GM21723 (cell line): Measurements from ENCODE around the gene ZCCHC17.
"Not testable (repeated sequence)": the region's sequence is repeated elsewhere in the genome, so short reads cannot be mapped to it uniquely, and the experiment has no call there.

Source experiments
- ATAC-seq: cut with Tn5 transposase; IDR thresholded peaks from one replicate; pipeline ENCODE4 v1.9.1; 2021; ENCODE audit warnings: mild to moderate bottlenecking, moderate library complexity; ENCODE audit not compliant: unreplicated experiment

The ZCCHC17 gene

DNA sequence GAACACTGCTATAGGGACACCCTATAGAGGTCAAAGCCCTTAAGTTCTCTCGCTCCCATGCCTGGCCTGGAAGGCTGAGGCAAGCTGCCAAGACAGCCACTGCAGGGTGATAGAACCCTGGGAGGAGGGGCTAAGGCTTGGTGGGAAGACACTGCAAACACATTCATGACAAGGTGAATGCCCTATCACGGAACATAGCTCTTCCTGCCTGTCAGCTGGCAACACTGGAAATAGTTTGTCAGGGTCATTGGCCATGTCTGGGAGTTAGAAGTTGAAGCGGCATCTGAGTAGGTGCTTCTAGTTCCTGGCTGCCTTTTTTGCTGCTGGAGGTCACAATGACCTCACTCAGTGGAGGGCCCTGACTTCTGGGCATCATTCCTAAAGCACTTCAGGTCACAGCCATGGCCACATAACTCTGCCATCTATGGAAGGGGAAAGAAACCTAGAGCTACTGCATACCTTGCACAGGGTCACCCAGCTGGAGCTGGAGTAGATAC, 71.8 kb downstream of the ZCCHC17 start:
- ATAC-seq: no peak

DNA sequence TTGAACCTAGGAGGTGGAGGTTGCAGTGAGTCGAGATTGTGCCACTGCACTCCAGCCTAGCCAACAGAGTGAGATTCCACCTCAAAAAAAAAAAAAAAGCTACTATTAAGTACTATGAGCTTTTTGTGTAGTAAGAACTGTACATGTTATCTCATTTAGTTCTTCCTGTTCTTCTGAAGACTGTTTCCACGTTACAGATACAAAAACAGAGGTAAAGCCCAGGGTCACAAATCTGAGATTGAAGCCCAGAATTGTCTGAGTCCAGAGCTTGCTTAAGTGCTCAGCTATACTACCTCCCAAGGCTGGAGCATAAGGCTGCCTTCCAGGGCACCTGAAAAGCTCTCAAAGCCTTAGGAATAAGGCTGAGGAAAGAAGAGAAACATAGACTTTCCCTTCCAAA, 73.2 kb downstream of the ZCCHC17 start:
- no peak for ATAC-seq

DNA sequence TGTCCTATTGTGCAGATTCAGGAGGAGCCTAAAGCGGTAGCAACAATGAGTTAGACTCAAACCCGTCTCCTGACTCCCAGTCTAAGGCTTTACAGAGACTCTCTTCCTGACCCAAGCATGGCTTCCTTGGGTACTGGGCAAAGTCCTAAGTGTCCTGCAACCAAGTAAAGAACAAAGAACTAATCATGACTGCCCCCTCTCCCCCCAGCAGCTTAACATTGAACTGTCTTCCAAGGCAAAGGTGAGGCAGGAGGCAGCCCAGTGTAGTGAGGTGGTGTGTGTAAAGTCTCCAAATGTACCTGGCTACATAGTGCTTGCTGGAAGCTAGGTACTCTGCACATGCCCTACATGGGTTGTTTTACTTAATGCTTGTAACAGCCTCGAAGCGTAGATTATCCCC, 73.7 kb downstream of the ZCCHC17 start:
- ATAC-seq: no peak

DNA sequence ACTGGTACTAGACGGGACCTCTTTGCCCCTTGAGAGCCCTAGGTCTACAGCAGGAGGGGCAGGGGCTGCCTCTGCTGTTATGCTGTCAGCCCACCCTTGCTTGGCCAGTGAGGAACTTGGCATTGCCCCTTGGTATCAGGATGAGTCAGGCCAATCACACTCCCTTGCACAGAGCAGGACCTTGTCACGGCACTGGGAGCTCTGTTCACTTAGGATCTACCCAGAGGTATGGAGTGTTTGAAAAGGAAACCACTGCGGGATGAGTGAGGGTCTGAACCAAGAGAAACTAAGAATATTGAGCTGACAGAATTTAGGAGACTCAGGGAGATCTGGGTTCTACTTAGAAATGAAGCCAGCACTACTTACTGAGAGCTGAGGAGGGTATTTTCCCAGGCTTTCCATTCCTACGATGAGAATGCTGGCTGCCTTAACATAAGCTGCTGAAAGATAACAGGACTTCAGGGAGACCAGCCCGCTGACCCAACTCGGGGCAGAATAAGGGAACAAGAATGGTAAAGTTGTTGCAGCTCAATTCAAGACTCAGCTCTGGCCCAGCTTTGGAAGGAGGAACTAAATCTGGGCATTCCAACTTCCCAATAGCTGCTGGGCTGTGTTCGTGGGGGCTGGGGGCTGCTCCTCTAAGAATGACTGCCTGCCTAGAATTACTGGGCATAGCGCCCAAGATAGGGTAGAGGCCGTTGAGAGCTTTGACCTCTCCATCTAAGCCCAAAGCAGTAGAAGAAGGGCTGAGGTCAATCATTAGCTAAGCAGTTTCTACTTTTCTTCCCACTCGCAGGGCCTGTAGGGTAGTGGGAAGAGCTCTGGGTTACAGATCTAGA, 74.5 kb downstream of the ZCCHC17 start:
- ATAC-seq: no peak

DNA sequence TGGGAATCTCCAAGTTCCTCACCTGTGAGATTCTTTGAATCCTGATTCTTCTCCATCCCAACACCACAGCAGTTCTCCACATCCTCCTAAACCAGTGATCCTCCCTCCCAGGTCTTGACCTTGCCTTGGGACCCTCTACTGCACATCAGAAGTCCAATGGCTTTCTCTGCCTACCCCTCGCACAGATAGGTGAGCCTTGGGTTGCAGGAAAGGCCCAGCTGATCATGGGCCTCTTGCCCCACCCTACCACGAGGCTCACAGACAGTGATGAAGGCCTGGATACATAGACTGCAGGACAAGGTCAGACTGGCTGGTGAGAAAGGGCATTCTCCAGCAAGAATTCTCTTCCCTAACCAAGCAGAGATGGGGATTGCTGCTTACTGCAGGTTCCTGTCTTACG, 75.2 kb downstream of the ZCCHC17 start:
- ATAC-seq: no peak

DNA sequence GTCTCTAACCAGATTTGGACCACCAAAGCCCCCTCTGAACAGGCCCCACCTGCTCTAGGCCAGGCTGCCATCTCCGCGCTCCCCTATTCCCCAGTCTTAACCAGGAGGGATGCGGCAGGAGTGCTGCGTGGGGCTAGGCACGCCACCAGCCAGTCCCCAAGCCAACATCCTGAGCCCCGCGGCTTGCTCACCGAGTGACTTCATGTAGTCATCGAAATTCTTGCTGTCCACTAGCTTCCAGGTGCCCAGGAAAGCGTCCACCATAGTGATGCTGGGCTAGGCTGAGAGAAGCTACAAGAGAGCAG, 75.9 kb downstream of the ZCCHC17 start:
- ATAC-seq: no peak

DNA sequence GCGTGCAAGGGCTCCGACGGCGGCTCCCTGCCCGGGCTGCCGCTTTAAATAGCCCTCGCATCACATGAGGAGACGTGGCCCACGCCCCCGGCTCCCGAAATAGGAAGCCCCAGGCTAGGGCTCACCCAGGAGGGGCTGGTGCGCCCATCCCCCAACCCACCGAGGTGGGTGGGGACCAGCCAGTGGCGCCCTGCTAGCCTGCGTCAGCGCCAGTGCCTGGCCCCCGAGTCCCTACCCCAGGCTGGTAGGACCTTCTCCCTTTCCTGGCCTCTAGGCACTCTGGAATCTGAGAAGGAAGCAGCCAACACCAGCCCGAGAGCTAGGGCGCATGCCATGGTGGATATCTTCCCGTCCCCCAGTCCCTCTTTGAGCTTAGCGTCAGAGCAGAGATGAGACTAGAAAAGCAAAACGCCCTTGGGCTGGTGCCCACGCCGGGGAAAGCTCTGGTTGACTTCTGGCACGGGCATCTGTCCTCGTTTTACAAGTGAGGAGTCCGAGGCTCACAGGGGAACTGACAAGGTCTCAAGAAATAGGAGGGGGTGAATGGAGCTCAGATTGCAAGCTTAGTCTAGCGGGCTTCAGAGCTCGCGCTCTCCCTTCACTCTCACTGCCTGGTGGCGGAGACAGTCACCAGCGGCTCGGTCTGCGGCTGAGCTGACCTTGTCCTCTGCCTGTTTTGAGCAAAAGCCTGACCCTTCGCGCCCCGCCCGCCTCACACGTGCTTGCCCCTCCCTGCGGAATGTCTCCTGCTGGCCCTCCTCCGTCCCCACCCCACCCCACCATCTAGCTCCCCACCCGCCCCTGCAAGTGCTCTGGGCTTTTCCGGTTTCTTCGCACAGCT, 76.4 kb downstream of the ZCCHC17 start, which contains the start of gene FABP3:
TSS of gene FABP3 (minus strand) at position 21 of the 841 bp plus-strand sequence. CDS start 62 bp downstream, outside the sequence.
- ATAC-seq: no peak

DNA sequence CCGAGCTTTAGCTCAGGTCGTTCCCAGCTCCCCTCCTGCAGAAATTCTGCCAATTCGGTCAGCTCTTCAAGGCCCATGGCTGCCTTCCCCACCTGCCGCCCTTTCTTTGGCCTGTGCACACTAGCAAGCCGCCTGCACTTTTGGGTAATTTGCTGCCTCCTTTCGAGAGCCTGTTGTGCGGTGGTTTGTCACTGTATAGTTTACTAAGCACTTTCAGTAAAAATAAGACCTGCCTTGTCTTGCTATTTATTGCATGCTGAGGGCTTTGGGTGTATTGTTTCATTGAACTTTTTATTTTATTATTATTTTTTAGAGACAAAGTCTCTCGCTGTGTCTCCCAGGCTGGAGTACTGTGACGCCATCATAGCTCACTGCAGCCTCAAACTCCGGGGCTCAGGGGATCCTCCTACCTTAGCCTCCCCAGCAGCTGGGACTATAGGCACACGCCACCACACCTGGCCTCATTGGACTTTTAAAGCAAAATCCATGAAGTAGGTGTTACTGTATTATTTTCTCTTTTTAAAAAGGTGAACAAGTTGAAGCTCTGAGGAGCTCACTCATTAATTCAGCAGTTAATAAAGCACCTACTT, 77.2 kb downstream of the ZCCHC17 start:
- no peak for ATAC-seq

DNA sequence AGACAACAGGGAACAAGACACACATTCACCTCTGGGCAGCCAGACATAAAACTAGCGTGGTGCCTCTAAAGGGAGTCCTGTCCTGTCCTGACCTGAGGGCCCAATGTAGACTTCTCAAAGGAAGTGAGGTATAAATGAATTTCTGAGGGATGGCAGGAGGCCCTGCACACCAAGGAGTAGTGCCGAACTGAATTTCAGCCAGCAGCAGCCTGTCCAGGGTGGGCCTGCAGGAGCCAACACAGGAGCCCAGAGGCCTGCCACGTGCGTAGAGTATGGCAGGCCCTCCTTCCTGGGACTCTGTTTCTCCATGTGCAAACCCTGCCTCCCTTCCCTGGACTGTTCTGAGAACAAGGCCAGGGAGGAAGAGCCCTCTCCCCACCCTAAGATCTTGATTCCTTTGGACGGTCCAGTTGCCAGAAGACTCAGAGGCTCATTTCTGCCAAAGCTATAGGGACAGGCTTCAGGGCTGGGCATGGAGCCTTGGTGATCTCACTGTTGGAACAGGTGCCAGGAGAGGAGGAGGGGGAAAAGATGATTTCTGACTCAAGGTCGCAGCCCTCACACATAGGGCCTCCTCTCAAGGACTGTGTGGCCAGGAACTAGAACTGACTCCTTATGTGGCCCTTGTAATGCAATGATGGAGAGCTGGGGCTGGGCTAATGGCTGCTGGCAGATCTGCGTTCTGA, 77.8 kb downstream of the ZCCHC17 start:
- no peak for ATAC-seq

DNA sequence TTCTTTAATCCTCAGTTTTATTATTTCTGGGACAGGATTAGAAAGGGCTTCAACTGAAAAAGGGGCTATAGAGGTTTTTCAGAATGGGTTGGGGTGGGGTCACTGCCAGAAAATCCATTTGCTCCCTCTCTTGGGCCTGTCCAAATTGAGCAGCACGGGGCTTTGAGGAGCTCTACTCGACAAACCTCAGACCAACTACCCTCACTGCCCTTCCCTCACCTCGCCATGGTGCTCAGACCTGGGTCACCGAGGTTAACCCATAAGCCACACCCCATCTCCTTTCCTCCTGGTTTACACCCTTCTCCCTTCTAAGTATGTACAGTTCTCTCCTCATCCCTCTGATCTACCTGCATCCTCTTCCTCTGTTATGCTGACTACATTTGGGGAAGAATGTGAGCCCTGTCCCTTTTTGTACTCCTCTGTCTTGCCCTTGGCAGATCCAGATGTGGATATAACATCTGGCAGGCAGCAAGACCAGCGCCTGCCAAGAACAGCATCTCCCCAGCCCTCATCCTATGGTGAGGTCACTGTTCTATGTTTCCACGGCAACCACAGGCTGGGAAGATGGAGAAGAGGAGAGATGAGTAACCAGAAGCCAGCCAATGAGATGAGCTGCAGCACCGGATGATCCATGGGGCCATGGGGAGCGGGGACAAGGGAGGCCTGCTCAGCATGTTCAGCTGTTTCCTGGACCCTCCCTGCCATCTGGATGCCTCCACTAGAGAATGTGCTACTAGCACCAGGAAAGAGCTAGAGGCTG, 79.7 kb downstream of the ZCCHC17 start:
- ATAC-seq: no peak

DNA sequence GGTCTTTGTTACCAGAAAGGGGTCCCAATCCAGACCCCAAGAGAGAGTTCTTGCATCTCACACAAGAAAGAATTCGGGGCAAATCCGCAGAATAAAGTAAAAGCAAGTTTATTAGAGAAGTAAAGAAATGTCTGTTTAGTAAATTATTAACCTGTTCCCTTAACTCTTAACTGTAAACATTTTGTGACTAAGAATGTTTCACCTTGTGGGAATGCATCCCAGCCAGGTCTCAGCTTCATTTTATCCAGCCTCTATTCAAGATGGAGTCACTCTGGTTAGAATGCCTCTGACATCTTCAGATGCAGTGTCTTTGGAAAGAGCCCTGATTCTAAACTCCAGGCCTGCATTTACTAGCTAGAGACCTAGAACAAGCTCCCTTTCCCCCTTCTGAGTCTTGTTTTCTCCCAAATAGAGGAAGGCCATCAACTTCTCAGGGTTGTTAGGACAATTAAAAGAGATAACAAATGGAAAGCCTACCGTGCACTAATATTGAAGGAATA, 80.6 kb downstream of the ZCCHC17 start:
- no peak for ATAC-seq

DNA sequence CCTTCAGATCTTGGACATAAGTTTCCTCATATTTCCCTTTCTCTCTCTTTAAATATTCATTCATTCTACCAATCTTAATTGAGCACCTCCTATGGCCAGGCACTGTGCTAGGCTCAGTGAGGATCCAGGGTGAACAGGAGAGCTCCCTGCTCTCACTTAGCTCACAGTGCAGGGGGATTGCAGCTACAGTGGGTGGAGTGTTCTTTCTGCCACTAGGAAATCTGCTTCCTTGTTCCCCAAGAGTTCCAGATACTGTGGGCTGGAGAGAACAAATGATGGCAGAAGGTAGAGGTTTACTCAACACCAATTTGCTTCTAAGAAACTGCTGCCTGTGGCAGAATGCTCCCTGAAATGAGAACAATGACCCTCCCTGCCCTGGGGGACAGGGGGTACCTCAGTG, 81.2 kb downstream of the ZCCHC17 start:
- no peak for ATAC-seq

DNA sequence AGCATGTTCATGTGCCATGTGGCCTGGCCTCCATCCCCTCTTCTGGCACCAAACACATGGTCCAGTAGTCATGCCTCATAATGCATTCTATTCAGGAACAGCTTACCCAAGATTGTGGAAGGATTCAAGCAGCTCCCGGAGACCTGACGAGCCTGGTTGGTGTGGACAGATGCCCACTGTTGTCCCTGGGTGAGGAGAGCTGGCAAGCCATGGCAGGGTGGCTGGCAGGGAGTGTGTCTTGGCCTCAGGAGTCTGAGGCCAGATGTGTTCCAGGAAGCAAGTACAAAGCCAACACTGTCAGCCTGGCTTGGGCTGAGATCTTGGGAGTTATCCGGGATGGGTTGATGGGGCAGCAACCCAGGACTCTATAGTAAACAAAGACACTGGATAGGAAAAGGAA, 83.3 kb downstream of the ZCCHC17 start:
- no peak for ATAC-seq

DNA sequence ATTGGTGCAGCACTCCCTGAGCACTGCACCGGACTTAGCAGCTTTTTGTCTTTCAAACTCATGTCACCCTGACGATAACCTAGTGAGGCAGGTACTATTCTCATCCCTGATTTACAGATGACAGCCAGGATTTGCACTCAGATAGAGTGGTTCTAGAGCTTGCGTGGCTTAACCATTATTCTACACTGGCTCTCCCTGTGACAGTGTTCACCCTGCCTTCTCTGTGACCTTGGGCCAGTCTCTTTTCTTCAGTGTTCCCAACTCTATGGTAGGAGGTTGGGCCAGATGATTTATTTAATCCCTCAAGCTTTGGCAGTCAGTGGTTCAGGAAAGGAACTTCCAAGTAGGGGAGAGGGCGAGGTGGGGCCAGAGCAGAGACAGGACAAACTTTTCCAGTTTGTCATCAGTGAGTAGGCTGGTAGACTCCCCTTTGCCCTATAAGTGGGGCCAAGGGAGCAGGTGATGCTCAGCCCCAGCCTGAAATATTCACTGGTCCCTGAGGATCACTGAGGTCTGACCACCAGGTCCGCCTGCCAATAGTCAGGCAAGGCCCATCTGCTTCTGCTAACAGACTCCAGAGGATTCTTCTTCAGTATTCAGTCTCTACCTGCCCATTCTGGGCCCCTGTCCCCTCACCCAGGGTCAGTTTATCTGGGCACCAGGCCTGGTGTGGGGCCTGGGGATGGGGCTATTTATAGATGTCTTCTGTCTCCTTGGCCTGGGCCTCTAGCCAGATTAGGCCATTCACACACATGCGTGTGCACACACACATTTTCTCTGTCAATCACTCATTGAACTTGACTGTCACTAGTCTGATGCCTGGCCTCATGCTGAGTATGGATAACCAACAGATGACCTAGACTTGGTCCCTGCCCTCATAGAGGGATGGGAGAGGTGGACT, 84.8 kb downstream of the ZCCHC17 start:
- no peak for ATAC-seq

DNA sequence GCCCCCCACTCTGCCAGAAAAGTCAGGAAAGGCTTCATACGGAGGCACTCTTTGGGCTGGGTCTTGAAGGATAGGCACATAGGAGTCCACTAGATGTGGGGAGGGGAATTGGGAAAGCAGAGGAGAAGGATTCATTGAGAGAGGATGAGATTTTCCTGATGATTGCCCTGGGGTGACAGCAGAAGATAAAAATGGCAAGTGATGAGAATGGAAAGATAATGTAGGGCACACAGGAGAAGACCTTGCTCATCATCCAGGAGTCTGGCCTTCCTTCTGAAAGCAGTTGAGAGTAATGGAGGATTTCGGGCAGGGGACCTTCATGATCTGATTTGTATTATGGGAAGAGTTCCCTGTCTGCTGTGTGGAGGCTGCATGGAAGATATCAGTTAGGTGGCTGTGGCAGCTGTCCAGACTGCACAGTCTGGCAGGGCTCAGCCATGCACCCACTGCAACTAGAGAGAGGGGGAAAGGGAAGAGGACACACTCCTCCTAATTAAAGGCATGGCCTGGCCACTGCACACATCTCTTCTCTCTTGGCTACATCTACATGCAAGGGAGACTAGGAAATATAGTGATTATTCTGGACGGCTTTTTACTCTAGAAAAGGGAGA, 85.7 kb downstream of the ZCCHC17 start:
- ATAC-seq: no peak

DNA sequence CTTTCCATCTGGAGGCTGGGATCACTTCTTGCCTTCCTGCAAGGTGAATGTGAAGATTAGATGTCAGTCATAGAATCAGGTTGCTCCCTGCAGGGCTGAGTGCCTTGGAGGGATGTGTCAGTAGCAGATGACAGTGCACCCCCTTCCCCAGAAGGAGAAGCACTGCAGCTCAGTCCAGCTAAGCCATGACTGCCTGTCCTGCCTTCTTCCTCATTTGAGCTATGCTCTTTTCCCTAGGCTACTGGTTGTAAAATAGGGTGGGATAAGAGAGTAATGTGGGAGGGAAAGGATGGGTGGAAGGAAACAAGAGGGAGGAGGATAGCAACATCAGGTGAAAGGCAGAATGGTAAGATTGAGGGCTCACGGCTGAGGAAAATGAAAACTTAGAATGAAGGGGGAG, 87.1 kb downstream of the ZCCHC17 start:
- no peak for ATAC-seq

DNA sequence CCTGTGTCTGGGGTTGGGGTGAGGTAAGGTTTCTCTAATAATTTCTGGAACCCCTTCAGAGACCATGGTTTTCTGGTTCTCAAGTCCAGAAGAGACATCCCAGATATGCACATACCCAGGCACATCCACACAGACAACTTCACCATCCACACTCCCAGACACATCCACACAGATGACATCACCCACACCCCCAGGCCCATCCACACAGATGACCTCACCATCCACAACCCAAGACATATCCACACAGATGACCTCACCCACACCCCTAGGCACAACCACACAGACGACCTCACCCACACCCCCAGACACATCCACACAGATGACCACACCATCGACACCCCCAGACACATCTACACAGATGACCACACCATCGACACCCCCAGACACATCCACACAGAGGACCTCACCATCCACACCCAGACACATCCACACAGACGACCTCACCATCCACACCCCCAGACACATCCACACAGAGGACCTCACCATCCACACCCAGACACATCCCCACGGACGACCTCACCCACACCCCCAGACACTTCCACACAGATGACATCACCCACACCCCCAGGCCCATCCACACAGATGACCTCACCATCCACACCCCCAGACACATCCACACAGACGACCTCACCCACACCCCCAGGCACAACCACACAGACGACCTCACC, 89.9 kb downstream of the ZCCHC17 start:
- not testable (repeated sequence) for ATAC-seq

DNA sequence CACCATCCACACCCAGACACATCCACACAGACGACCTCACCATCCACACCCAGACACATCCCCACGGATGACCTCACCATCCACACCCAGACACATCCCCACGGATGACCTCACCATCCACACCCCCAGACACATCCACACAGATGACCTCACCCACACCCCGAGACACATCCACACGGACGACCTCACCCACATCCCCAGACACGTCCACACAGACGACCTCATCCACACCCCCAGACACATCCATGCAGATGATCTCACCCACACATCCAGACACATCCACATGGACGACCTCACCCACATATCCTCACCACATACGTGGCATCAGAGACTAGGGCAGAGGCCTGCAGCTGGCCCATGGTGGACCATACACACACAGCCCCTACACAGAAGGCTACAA, 90.8 kb downstream of the ZCCHC17 start:
- no peak for ATAC-seq
